Fibroblast of the conjunctiva (primary cell): ENCODE data around the gene RRP7A.
"Not testable (repeated sequence)": the region's sequence is repeated elsewhere in the genome, so short reads cannot be mapped to it uniquely, and the experiment has no call there.

Experiments
- DNase-seq: peaks from one replicate; pipeline ENCODE4 v3.0.0-alpha.2; 2010; ENCODE audit warnings: low read depth

Gene RRP7A

DNA sequence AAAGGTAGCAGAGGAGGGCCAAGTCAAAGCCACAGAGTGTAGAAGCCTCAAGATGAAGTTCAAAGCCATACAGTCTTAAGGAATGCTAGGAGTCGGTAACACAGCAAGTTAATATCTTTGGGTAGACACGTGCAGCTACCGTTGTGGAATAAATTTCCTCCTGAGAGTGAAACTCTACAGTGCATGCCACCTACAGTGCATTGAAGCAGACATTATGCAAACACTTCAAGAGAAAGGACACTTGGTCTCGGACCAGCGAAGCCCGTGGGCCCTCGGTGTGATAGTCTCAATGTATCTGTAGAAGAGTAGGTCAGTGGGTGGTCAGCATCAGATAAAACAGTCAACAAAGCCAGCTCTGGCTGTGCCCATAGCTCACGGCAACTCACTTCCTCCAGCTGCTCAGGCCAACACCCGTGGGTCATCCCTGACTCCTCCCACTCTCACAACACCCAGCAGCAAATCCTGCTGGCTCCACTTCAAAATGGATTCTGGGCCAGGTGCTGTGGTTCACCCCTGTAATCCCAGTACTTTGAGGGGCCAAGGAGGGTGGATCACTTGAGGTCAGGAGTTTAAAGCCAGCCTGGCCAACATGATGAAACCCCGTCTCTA, 24.0 kb downstream of the RRP7A start:
- not testable (repeated sequence) for DNase-seq

DNA sequence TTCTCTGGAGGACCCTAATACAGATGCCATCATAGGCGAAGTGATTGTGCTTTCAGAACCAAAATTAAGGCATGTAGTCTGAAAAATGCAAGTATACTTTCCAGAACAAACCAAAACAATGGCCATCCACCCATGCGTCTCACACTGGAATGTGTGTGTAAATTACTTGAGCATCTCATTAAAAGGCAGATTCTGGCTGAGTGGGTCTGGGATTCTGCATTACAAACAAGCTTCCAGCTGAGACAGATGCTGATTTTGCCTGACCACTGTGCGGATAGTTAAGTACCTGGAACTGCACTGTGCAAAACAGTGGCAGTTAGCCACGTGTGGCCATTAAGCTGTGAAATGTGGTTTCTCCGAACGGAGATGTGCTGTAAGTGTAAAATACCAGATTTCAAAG, 26.2 kb downstream of the RRP7A start:
- DNase-seq: no peak

DNA sequence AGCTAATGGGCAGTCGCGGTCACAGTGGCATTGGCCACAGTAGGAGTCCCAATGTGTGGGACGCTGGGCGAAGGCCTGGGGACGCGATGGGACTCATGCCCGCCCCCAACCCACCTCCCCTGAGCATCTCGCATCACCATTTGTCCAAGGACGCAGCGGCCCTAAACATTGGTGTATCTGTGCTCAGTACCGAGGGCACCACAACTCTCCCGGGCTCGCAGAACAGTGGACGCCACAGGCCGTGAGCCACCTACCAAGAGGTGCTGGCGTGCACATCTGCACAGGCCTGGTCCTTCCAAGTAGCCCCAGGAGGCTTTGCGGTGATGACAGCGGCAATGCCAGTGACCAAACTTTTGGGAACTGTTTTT, 27.3 kb downstream of the RRP7A start:
- no peak for DNase-seq

DNA sequence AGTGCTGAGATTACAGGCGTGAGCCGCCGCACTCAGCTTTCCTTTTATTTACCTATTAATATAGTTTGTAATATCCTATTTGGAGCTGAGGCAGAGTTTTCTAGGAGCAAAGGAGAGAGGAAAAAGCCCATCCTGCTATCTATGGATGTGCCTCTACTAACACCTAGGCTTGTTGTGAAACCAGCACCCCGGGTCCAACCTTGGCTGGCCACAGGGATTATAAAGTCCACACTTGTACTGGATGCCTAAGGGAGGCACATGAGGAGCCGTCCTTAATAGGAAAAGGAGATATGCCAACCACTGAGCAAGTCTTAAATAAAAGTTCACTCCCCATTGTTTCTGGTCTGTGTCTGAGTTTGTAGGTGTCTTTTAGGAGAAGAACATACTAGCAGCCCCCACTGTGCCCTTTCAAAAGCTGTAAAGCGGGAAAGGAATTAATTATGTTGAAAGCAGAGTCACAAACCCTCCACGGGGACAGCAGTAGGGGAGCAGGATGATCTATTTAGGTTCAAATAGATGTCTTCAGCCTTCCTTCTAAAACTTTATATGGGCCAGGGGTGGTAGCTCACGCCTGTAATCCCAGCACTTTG, 29.3 kb downstream of the RRP7A start:
- no peak for DNase-seq

DNA sequence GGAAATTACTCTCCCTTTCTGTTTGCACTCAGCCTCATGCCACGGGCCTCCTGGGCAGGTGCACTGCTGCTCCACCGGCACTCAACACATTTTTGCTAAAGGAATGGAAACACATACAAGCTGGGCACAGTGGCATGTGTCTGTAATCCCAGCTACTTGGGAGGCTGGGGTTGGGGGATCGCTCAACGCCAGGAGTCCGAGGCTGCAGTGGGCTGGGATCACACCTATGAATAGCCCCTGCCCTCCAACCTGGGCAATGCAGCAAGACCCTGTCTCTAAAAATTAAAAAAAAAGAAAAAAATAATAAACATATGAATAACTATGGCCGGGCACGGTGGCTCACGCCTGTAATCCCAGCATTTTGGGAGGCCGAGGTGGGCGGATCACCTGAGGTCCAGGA, 30.6 kb downstream of the RRP7A start:
- DNase-seq: no peak

DNA sequence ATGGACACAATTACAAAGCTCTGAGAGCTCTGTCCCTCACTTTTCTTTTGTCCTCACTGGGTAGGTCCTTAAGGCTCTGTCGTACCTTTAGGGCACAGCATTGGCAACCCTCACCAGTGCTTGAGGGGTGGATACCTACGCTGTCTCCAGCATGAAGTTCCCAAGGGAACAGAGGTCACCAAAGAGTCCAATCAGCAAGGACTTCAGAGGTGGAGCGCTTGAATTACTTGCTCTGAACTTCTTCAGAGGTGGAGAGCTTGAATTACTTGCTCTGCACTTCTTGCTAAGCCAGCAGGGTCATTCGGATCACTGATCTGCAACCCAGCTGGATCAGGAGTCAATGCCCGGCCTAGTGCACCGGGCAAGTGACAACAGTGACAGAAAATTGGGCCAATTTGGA, 35.1 kb downstream of the RRP7A start:
- DNase-seq: no peak

DNA sequence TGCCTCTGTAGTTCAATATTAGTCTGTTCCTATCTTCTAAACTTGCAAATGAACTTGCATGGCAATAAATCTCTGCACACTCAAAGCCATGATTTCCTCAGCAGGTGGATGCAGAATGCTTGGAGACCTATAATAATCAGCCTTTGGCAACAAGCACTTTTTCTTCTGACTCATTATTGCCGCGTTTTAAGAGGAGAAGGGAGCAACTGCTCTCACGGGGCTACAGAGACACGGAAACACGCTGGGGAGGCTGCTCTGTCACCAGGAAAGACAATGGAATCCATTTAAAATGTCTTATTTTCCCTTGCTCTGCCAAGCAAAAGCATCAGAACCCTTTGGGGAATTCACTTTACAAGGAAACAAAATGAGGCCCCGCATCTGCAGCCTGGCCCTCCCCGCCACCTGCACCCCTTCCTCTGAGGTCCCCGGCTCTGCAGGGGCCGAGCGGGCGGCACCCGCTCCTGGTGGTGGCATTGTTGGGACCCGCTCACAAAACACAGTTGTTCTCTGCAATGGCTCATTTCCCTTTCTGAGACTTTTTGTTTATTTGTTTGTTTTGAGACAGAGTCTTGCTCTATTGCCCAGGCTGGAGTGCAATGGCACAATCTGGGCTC, 35.9 kb downstream of the RRP7A start:
- DNase-seq: not testable (repeated sequence)

DNA sequence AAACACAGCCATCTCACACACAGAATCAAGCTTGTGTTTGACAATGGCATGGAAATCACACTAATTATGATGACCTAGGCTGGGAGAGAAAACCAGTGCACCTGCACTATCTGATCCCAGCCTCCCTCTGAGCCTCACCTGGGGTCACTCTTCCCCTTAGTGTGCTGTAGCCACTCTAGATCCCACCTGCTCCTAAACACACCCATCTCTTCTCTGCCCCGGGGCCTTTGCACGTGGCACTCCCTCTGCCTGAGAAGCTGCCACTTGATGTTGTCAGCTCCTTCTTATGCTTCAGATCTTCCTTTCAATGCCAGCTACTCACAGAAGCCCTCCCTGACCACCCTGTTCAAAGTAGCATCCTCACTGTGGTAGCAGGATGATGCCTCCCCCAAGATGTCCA, 44.5 kb downstream of the RRP7A start:
- DNase-seq: no peak

DNA sequence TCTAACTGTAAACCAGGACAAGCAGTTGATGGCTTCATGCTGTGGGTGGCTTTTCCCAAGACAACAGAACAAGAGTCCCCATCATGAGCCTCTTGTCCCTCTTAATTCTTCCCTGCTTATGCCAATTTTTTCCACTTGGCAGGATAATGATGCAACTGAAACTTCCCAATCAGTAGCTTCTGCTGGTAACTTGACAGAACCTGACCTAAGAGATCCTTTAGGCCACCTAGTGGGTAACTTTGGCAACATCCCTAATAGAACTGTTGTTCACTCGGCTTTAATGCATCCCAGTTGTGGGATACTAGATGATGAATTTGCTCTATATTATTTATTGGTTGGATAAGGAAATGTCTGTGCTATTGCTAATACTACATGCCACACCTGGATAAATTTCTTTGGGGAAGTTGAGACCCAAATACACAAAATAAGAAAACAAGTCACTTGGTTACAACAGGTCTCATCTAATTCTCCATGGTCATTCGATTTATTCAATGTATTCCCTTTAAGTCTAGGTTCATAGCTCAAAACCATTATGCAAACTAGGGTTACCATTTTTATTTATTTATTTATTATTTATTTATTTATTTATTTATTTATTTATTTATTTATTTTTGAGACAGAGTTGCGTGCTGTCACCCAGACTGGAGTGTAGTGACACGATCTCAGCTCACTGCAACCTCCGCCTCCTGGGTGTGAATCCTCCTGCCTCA, 46.0 kb downstream of the RRP7A start:
- DNase-seq: peak; percentile 35

DNA sequence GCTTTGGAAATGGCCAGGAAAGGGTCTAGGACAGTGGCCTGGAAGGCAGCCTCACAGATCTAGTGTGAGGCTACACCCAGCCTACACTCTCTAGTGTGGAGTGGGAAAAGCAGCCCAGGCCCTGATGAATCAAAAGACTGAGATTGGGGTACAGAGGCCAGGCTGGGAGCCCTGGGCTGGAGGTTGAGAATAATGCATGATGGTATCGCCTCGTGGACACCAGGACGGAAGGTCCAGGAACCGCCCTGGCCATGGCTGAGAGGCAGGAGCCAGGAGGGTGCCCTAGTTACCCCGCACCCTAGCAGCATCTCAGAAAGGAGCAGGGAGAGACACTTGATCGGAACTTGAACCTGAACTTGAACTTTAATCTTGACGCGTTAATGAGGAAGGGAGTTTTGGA, 46.9 kb downstream of the RRP7A start:
- no peak for DNase-seq

DNA sequence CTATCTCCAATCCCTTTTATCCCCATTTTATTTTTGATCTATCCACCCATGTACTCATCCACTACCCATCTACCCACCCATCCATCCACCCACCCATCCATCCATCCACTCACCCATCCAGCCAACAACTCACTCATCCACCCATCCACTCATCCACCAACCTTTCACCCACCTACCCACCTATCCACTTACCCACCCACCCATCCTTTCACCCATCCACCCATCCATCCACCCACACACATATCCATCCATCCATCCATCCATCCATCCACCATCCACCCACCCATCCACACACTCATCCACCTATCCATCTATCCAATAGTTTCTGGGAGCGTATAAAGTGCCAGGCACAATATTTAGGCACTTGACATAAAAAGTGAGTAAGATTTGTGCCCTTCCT, 48.2 kb downstream of the RRP7A start:
- DNase-seq: no peak

DNA sequence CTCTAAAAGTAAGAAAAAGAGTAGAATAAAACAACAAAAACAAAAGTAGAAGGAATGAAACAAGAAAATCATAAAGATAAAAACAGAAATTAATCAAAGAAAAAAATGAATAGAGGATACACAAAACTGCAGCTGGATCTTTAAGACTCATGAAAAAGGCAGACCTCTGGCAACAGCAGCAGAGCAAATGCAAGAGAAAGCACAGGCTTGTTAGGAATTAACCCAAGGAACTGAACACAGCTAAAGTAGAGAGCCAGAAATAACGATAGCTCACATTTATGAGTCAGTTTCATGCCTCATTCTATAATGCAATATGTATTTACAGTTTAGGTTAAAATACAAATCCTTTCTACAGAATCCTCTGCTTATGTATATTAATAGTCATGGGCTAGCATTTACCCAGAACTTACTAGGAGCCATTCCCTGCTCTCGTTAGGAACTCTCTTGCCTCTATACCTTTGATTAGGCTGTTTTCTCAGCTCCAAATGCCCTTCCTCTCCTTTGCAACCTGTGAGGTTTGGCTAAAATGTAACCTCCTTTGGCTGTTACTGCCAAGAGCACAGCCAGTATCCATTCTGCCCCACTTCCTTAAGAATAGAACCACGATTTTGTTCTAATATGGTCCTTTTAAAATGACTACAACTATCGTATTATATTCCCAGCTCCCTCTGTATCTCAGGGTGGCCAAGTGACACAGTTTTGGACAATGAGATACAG, 49.1 kb downstream of the RRP7A start:
- DNase-seq: no peak

DNA sequence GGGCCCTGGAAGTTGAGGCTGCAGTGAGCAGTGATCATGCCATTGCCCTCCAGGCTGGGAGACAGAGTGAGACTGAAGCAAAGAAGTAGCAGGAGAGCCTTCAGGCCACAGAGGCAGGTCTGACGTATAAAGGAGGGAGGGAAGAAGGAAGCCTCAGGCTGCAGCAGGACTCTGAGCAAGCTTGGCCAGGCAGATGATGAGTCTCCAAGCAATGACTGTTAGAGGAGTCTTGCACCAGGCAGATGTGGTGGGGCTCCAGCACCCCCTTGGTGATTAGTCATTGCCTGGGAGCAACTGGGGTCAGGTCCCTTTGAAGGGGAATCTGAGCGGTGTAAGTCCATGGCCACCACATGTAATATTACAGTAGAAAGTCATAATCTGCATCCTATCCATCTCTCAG, 50.8 kb downstream of the RRP7A start:
- DNase-seq: no peak

DNA sequence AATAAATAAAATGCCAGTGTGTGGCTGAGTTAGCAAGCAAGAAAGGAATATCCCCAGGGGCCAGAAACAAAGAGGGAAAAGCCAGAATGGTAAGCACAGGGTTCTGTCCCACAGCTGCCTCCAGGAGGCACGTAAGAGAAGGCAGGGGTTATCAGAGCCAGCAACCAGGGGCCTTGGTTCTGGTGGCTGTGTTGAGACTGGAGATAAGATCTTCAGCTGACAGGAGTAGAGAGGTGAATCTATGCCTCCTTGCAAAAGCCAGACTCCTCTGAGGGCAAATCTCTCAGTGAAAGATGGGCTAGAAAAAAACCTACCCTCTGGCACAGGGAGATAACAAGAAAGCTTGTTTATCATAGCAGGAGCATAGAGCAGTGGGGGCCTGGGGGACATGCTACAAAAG, 57.6 kb downstream of the RRP7A start:
- DNase-seq: no peak

DNA sequence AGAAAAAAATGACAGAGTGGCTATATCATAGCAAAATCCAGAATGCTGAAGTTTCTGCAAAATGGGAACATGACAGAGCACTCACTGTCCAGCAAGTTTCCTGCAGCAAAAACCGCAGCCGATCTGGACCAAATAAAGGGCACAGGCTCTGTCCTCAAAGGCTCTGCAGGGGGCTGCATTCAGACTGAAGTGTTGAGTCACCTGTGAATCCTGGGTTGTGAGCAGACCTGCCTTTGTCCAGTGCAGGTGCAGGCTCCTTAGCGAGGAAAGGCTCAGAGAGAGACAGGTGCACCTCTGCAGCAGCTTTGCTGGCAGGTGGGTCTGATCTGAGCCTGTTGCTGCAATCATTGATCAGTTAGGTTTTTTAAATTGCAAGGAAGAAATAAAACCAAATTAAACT, 58.1 kb downstream of the RRP7A start:
- no peak for DNase-seq
